Measurements from ENCODE around the gene PDCD6IP. TPM values are rescaled to one million over a fixed set of nuclear protein-coding genes. Genes with fewer than 3 reads are reported as not detected.

PDCD6IP gene
- total RNA-seq, 1 donor from 2014 or later = 128 TPM

DNA sequence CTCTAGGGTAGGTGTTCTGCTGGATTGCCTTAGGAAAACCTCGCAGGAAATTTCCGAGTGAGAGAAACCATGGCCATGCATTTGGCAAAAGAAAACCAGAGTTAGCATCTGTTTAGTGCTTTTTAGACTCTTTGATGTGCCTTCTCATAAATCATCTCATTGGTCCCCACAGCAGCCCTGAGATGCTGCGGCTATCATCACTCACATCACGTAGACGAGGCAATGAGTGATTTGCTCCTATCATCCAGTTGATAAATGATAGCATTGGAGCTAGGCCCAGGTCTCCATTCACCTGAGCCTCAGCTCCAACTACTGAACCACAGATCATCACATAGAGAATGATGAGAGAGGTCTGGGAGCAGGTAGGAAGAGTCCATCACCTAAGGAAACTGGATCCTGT is 111.1 kb downstream of the PDCD6IP start:
- intact Hi-C loops (cut with DNase I) = no loop called here
- ATAC-seq (no peak), DNase-seq (ENCODE audit: missing footprints) (no peak)

DNA sequence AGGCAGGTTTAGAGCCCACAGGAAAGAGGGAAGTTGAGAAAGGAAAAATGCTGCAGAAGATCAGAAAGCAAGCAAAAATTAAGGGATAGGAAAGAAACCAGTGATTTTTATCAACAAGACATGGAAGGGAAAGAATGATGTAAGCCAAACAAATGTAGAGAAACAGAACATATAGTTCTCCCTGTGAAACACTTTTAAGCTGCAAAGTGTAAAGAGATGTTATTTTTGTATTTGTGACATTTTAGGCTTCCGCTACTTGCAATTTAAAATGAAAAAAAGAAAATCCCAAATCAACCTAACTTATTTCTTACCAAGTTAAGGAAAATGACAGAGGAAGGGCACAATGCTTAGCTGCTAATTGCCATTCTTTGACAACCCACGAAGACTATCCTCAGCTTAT is 111.6 kb downstream of the PDCD6IP start:
- intact Hi-C loops (cut with DNase I) = no loop called here
- ATAC-seq (no peak), DNase-seq (ENCODE audit: missing footprints) (no peak)

DNA sequence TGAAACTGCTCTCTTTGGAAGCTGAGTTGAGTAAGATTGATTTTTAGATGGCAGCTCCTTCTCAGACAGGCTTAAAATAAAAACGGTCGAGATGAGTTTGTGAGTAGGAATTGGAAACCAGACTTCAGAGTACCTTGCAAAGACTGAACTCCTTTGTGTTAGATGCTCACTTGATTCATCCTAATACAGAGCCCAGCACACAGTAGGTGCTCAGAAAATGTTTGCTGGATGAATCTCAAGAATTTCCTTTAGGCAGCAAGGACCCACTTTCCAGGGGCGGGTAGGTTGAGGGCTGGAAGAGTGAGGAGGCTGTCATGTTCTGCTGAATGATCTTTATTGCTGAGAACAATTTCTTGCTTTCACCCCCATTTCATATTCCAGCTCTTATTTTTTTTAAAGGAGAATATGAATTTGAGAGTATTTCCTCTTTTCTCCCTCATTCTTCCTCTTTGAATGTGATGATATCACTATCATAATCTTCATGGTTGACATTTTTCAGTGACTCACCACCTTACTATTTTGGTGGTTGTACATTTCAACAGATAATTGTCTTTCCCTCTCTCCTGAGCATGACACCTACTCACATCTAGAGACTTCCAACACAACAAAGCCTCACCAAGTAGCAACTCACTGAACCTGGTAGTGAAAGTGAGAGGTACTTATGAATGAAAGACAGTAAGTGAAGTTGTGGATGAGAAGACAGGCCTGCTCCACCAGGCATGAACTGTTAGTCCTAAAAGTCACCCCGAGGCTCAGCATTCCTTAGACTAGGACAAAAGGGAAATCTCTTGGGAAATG is 113.3 kb downstream of the PDCD6IP start:
- intact Hi-C loops (cut with DNase I) = no loop called here
- ATAC-seq (no peak), DNase-seq (ENCODE audit: missing footprints) (no peak)

DNA sequence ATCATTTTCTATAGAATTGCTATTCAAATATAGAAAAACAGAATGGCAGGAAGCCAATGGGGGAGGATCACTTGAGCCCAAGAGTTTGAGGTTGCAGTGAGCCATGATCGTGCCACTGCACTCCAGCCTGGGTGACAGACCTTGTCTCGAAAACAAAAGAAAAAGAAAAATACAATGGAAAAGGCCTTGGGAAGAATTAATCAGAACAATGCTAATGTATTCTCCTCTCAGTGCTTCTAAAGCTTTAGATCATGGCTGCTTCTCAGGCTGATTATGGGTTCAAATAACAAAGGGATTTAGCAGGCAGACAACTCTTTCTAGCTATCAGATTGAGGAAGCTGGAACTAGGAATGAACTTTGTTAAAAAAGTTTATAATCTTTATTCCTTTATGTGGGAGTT is 115.8 kb downstream of the PDCD6IP start:
- intact Hi-C loops (cut with DNase I) = no loop called here
- ATAC-seq = no peak
- no peak for DNase-seq (ENCODE audit: missing footprints)

DNA sequence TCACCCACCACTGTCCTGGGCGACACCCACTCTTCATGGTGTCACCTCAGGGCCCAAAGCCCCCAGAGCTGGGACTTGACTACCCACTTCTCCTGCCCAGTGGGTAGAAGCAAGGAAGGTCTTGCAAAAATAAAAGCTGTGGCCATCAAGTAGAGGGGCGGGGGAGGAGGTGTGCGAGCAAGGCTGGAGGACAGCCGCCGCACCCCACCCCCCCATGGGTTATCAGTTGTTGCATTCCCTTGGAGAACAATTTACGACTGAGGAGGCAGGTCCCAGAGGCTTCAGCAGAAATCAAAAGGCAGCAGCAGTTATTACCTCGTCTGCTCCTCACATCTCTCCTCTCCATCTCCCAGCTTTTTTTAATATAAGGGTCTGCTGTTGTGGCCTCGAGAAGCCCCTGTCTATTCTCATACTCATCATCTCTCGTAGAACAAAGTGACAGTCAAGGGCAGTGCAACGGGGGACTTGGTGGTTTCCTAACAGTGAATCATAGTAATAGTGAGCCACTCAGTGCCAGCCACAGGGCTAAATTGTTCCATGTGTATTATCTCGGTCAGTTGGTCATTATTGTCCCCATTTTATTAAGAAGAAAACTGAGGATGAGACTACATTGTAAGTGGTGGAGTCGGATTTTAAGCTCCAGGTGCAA is 116.4 kb downstream of the PDCD6IP start:
- no peak for ATAC-seq
- no peak for DNase-seq (ENCODE audit: missing footprints)
- intact Hi-C loops (cut with DNase I) = no loop called here

DNA sequence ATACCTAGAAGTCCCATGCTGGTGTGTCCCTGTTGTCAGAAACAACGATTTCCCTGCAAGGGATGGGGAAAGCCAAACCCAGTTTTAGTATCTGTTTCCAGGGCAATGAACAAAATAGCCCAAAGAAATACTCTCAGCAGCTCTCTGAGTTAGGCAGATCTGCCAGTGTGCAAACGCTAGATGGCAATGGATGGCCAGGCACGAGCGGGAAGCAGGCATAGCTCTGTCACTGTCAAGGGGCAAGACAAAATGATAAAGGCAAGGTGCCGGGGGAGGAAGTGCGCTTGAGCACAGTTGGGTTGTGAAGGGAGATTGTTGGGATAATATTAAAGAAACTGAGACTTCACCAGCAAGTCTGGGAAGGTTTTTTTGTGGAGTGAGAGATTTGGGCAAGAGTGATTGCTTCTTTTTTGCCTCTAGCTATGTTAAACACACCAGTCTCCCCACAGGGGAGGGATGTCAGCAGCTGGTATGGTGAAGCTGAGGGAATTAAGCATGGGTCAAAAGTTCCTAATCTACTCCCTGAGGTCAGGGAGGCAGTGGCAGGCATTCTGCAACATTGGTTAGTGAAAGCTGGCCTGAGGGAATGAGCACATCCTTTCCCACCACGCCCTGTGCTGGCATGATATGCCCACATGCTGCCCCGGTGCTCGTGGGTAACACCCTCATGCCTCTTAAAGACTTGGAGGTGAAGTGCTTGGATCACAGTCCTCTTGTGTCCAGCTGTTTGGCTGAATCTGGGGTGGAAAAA is 117.5 kb downstream of the PDCD6IP start:
- peak; percentile 60 for ATAC-seq
- intact Hi-C loops (cut with DNase I) = loop anchor here (1.0 kb wide), 1 partner anchor 768 kb away; no protein-coding TSS in a partner anchor
- no peak for DNase-seq (ENCODE audit: missing footprints)

DNA sequence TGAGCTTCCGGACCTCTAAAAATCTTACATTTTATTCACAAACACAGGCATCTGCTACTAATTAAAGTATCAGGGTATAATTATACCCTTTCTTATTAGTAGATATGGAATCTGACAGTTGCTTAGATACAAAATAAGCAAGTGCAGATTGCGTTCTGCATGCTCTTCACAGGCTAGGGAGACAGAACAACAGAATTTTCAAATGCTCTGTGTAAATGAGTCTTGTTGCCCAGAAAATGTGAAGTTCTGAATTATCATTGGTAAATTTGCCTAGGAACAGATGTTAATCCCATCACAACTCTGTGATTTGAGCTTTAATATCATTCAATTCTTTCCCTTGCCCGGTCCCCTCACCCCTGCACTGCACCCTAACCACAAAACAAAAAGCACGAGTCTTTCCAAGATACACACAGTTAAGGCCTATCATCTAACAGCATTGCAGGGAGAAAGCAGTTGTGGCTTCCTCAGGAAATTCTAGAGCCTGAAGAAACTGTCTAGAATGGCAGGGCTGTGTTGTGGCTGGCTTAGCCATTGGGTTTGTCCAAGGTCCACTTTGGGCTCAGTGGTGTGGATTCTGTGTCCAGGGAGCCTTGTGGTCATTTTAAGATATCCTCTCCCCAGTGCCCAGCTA is 119.8 kb downstream of the PDCD6IP start:
- intact Hi-C loops (cut with DNase I) = no loop called here
- no peak for DNase-seq (ENCODE audit: missing footprints)
- ATAC-seq = no peak

Other genes with a start within 250 kb of the PDCD6IP start
- 69.4 TPM for gene CLASP2, start 80.4 kb upstream of the PDCD6IP start, total RNA-seq

Data from Right ventricle myocardium inferior (tissue), 1 donor.